Stimulated activated CD8-positive, alpha-beta memory T cell treated with anti-CD3 and anti-CD28 coated beads, Interleukin-4, amount 100 ng/mL, for 4 hours (primary cell): ENCODE results near the gene IFT20.

Source experiments
- DNase-seq, 2 donors: peaks; one replicate each; pipeline ENCODE4 v3.0.0-alpha.2; 2020; ENCODE audit warnings: low read depth in 2 of 2, low spot score in 1 of 2

The IFT20 gene

DNA sequence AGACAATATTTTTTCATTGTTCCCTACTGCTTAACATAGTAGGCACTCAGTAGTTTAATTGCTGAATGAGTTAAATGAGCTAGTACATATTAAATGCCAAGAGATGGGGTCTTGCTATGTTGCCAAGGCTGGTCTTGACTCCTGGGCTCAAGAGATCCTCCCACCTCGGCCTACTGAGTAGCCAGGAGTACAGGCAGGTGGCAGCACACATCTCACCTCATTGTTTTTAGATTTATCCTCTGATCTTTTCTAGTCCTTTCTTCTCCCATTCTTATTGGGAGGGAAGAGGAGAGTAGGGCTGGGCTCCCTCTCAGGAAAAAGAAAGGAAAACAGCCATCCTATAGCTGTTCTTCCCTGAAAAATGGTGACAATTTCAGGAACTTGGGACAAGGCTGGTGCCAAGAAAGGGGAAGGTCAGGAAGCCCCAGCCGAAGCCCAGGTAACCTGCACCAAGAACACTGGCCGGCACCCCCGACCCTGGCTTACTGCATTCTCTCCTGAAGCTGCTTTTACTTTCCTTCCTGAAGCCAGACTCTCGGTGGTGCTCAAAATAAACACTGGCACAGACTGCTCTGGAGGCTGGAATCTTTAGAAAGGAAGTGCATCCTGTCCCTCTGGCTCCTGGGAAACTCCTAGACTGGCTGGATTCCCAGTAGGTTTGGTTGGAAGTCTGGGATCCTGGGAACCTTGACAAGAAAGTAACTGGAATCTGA lies 2.9 kb upstream of the IFT20 start:
- DNase-seq = no peak

DNA sequence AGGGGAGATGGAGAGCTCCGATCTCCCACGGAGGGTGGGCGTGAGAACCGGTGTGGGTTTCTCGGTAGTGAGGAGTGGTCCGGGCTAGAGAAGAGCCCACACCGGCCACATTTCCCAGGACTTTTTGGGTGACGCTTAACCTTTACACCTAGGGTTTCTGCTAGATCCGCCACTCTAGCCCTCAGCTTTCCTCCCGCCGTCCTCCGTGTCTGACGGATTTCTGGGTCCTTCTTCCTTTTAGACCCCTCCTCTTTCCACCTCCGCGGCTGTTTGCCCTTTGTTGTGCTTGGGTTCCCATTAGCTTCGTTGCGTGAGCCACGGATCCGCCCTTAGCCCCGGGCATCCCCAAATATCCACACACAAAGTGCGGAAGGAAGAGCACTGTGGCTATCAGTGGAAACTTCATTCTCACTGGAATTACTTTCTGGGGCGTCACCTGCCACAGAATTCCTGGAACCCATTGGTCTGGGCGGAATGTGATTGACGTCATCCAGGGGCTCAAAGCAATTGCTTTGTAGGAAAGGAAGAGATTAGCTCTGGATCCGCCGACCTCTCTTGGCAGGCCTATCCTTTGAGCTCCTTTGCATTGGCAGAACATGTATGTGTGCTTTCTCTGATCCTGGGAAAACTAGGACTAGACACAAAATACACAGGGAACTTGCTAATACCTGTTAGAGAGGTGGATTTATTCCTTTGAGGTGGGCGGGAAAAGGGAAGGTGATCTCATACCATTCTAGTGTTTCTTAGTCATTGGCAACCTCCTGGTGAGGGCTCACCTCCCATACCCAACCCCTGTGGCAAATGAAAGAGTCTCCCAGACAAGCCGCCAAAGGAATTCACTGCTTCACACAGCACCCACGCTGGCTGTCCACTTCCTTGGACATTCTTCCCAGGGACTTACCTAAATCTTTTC lies 943 bp upstream of the IFT20 start:
- no peak for DNase-seq

DNA sequence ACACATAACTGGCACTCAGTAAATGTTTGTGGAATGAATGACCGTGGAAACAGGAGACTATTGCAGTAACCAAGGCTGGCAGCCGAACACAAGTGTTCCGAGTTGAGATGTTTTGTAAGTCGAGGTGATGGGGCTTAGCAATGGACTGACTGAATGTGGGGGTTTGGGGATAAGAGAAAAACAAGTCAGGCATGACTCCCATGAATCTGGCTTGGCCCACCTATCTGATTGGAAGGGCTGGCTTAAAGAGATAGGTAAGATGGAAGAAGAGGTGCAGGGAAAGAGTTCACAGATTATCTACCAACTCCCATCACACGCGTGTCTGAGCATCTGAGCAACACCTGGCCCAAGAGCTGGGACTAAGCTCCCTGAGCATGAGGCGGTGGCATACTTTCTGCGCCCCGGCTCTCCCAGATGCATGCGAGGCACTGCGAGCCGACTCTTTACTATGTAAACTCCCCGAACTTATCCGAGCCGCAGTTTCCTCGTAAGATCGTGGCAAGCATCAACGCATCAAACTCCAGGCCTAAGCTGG lies 539 bp downstream of the IFT20 start:
- no peak for DNase-seq

DNA sequence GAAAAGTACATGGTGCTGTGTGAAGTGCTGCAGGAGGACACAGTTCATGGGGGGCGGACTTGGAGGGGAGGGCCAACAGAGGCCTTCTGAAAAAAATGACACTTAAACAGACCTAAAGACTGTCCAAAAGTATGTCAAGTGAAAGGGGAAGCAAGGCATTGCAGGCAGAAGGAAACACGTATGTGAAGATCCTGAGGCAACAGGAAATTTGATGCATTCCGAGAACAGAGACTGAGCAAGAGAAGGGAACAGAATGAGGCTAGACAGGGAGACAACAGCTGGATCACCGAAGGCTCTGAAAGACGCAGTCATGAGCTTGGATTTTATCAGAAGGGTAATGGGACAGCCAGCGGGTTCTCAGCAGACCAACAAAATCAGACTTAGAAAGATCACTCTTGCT lies 1.1 kb downstream of the IFT20 start:
- DNase-seq = no peak

DNA sequence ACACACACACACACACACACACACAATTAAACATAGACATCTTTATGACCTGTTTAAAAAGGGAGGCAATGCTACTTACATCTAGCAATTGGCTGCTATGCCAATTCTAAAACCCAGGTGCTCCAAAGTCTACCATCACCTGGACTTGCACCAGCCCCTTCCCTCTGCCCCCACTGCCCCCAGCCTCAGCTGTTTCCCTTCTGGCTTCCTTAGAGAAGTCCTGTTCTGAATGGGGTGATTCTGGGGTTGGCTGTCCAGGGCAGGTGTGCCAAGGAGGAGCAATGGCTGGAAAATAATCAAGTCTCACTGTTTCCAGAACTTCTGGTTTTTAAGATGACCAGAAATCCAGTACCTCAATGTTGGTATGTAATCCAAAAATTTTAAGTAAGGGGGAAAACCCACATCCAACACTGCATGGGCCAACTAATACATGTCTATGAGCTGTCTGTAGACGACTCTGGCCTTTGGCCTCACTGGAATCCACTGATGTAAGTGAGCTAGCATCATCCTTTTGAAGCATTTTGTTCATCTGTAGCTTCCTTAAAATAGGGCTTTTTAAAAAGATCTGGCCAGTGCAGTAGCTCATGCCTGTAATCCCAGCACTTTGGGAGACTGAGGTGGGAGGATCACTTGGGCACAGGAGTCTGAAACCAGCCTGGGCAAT lies 2.1 kb downstream of the IFT20 start:
- DNase-seq = no peak

DNA sequence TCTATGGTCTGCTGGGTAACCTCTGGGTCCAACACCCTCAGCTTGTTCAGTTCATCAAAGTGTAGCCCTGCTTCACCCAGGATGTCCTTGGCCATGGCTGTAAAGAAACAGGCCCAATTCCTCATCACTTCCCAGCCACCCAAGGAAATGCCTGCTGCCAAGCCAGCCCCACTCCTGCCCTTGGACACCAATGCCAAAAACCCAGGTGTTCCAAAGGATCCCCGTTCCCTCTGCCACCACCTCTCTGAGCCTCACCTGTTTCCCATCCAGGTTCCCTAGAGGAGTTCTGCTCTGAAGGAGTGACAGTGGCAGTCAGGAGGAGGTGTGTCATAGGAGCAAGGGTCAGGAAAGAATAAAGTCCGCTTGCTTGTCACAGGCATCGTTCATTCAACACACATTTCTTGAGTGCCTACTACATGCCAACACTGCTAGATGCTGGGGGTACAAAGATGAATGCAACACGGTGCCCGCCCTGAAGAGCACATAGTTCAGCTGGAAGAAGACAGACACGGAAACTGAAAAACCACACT lies 3.3 kb downstream of the IFT20 start:
- DNase-seq = no peak

DNA sequence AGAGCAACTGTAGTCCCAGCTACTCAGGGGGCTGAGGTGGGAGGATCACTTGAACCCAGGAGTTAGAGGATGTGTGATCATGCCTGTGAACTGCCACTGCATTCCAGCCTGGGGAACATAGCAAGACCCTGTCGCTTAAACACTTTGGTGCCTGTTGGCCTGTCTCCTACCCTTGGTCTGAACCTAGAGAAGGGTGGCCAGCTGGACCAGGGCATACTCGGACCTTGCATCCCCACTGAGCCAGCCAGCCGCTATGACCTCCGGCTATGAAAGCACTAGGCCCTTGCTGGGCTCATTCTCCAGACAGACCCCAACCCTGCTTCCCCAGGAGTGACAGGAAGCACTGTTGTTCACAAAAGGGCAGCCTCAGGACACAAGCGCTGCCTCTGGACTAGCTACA lies 4.6 kb downstream of the IFT20 start:
- DNase-seq = no peak

DNA sequence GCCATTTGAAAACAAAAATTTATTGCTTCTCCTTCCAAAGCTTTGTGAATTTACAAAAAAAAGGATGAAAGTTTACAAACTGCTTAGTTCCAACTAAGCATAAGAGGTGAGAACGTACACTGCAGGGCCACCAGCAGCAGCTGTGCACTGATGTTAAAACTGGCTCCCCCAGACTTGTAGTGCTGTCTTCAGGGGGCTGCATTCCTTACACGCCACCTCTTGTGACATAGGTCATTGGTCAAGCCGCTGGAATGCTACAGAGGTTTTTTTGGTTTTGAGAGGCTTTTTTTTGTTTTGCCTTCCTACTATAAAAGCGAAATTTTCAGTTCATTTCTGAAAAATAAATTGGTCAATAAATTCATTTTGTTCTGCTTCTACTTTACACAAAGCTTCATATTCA lies 6.9 kb downstream of the IFT20 start:
- DNase-seq = no peak

DNA sequence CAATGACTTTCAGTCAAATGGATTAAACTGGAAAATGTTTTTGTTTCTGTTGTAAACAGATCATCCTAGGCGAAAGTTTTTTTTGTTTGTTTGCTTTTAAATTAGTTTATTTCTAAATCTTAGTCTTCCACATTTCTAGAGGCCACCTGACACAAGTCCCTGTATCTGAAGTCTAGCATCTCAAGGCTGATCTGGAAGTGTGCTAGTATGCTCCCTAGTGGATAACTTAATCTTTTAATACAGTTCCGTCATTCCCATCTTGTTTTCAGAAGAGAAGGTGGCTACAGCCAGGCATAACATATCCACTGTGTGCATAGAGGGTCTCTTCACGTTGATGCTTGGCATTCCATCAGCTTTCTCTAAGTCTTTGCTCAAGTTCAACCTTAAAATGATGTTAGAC lies 7.6 kb downstream of the IFT20 start:
- DNase-seq = no peak

DNA sequence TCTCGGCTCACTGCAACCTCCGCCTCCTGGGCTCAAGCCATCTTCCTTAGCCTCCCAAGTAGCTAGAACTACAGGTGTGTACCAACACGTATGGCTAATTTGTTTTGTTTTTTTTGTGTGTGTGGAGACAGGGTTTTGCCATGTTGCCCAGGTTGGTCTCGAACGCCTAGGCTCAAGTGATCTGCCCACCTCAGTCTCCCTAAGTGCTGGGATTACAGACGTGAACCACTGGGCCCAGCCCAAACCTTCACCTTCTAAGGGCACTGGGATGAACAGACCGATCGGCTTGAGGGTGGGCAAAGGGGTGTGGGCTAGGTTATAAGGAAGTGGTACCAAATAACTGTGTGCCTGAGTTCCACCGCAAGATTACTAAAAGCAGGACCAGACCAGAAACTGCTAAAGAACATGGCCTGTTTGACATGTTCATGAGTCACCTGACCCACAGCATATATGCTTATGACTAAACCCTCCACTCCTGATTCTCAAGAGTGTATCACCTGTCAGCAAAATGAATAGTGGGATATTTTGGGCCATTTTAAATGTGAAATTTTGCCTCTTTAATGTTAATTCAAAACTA lies 8.2 kb downstream of the IFT20 start:
- DNase-seq = no peak

DNA sequence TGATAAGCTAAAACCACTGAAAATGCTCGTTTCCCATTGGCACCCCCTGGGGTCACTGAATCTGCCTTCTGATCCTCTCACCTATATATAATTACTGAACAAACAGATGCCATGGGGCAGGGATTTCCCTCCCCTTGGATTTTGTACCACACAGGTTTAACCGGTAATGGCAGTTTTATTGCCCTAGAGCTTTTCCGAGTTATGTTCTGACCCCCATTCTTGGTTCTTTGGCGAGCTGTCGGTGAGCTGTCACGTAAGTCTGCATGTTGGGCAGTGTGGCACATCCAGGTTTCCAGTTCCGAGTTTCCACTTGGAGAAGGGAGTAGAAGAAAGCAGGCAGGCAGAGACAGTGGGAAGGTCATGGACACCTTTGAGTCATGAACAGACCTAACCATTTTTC lies 9.2 kb downstream of the IFT20 start:
- no peak for DNase-seq

DNA sequence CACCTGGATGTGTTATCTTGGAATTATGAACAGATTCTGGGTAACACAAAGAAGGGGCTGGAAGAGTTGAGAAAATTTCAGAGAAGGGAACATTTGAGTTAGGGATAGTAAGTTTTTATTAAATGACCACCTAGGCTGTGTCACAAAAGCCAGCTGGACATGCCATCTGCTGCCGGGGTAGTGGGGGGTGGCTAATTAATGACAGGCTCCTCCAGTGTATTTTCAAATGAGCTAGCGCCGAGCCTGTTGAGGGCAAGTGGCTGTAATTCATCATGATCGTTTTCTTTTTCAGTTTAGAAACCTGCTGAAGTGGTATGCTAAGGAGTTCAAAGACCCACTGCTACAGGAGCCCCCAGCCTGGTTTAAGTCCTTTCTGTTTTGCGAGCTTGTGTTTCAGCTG lies 10.1 kb downstream of the IFT20 start:
- no peak for DNase-seq

DNA sequence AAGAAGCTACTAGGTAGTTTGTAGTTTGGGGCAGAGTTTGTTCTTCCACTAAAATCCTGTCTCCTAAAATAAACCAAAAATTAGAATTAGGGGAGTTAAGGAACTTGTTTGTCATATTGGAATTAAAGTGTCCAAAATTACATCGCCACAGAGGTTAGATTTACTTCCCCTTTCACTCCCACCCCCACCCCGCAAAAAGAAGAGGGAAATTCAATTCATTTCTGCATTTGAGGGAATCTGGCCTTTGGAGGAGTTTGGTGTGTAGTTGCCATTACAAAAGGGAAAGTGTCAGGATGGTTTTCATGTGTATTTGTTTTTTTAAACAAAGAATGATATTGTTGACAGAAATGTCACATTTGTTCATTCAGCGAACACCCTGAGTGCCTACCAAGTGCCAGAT lies 10.5 kb downstream of the IFT20 start:
- no peak for DNase-seq

DNA sequence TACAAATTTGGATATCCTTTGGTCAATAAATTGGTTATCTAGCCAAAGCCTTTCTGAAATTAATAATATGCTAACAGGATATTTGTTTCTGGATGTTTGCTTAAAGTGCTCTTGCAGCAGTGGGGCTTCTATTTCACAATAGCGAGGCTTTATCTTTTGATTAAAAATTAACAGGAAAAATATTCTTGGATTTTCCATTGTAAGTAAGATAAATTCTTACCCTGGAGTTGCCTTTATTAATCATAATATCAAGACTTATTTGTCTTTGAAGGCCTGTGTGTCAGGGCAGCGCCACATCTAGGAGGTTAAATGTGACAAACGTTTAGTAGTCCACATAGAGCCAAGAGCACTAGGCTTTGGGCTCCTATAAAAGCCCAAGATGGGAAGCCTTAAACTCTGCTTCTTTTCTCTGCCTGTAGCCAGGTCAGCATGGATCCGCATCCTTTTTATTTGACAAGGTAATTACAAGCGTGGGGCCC lies 11.0 kb downstream of the IFT20 start:
- no peak for DNase-seq

DNA sequence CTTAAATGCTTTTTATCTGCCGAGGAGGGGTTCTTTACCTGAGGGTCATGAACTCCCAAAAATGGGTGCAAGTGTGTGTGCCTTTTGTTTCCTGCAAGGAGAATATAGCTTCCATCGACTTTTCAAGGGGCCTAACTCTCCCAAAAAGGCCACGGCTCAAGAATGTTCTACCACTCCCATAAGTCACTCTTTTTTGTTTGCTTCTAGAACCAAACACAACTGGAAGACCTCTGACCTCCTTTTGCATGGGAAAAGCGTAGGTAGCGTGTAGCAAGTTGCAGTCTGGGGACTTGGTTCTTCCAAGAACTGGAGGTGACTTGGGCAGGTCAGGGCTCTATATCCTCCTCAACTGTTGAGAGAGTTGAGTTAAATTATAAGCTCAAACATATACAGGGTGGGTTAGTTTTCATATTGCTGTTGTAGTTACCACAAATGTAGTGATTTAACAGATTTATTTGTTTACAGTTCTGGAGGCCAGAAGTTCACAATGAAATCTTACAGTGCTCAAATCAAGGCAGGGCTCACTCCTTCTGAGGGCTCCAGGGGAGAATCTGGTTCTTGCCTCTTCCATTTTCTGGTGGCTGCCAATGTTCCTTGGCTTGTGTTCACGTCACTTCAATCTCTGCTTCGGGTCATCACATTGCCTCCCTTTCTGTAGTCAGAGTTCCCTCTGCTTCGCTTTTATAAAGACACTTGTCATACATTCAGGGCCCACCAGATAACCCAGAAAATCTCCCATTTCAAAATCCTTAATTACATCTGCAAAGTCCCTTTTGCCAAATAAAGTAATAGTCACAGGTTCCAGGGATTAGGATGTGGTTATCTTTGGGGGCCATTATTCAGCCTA lies 14.8 kb downstream of the IFT20 start:
- no peak for DNase-seq

DNA sequence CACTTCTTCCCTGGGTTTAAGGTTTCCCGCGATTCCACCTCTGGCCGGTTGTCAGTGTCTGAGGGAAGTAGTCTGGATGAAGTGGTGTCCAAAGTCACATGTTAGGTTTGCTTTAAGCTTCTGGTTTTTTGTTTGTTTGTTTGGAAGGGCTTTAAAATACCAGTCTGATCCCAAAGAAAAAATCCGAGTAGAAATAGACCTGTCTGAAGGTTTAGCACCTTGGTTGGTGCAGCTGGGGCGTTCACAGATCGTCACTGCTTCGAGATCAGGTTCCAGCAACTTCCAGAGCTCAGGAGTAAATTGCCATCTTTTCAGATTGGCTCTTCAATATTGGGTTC lies 15.7 kb downstream of the IFT20 start:
- DNase-seq = no peak

DNA sequence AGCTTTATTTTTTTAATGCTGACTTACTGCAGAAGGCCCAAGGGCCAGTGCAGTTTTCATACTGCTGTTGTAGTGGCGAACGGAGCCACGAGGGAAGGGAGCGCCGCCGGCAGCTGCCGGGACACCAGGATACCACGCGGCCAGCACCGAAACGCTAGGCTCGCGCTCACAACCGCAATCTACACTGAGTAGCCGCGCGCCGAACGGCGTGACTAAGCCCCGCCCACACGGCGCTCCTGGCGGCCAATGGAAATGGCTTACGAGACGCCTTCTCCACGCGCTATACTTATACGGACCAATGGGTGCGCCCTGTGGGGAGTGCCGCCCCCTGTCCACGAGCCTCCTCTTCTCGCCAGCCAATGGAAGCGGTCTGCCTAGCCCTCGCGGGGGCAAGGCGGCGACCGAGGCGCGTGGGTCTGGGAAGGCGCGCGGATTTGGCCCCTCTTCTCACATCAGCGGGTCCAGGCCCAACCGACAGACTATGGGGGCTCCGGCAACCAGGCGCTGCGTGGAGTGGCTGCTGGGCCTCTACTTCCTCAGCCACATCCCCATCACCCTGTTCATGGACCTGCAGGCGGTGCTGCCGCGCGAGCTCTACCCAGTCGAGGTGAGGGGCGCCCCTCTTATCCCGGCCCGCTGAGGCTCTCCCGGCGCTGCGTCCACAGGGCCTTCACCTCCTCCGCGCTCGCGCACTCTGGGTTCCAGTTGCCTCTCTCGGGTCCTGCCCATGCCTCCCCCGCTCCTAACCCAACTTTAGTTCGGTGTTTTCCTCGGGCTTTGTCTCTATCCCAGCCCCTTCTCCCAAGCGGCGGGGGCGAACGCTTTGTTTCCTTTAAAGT lies 16.3 kb downstream of the IFT20 start, which contains the start of gene TMEM97:
TMEM97 (plus strand) TSS at position 442 of the 839 bp plus-strand sequence; CDS start at position 482, 40 bp downstream.
- DNase-seq = peak; percentile 87 to 92

DNA sequence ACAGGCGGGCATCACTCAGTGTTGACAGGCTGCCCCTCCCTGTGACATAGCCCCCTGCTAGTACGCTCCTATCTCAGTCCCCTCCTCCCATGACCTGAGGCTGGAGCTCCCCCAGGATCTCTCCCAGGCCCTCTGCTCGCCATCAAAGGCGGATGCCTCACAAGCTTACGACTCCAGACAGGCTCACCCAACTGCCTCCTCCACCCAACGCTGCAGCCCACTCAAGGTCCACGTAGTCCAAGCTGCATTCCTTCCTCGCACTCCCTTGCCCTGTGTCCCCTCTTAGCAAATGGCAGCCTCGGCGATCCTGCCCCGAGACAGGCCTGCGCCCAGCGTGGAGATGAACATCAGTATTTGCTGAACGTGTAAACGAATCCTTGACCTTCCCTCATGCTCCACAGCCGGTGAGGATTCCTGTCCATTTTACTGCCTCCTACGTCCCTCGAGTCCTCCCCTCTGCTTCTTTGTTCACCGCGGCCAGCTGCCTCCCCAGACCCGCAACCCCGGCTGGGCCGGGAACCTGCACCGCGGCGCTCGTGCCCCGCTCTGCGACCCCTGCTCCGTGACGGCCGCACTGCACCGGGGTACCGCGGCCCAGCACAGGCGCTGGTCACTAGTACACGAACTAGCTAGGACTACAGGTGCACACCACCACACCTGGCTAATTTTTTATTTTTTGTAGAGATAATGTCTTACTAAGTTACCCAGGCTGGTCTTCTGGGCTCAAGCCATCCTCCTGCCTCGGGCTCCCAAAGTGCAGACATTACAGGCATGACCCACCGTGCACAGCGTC lies 17.1 kb downstream of the IFT20 start:
- DNase-seq = no peak
